GM18505 (cell line): ENCODE results near the gene SMAD2.
A peak's percentile ranks its signal among the peaks of the same experiment; 100 is the strongest.
"Not testable (repeated sequence)": the region's sequence is repeated elsewhere in the genome, so short reads cannot be mapped to it uniquely, and the experiment has no call there.

Experiments used
- ATAC-seq: cut with Tn5 transposase; IDR thresholded peaks from one replicate; pipeline ENCODE4 v1.9.1; 2021; ENCODE audit not compliant: unreplicated experiment
- POLR2A ChIP-seq: IDR thresholded peaks from 4 replicates; pipeline ENCODE4 v1.6.1; 2011; ENCODE audit warnings: borderline replicate concordance; ENCODE audit not compliant: insufficient read depth, insufficient read length; ENCODE audit errors: extremely low read depth

Gene SMAD2

GRCh38 chr18:47930199-47930930 lies at the start of gene SMAD2:
Gene SMAD2, minus strand, starts transcription at chr18:47930659. Its CDS starts 33,903 bp downstream, at chr18:47896756.
- TF ChIP-seq POLR2A, result peak; percentile 8
- peak; percentile 58 for ATAC-seq

GRCh38 chr18:47979611-47980200 lies 49.2 kb upstream of the SMAD2 start:
- no peak for ATAC-seq
- TF ChIP-seq POLR2A, result no peak

DNA sequence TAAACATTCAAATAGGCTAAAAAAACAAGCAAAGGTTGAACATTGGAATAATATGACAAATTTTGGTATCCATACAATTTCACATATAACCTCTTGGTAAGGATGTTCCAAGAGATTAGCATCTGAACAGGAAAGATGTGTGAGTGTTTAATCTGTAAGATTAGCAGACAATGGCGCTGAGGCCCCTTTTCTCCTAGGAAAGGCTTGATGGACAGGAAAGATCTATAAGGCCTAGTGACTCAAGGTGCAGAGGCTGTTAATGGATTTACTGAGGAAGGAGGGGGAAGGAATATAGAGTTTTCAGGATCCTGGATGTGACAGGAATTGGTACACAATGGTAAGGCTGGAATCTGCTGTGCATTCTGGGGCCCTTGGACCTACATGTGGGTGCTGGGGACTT lies 48.1 kb upstream of the SMAD2 start:
- no peak for ATAC-seq

DNA sequence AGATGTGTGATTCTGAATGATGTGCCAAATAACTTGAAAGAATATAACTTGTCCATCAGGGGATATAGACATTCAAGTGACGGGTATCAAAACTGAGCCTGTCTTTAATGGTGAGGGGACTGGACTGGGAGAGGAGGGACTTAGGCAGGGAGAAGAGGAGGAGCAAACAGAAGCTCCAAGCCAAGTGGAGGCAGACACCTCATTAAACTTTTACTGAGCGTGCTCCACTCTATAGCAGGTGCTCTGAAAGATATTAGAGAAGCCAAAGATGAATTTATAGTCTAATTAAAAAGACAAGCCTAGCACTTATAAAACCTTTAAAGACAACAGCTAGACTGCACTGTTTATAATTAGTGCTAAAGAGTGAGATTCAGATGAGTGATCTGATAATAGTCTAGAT lies 47.7 kb upstream of the SMAD2 start:
- no peak for TF ChIP-seq POLR2A
- no peak for ATAC-seq

More for the DNA sequence above, 48.1 kb upstream of the SMAD2 start:
- TF ChIP-seq POLR2A, result no peak

GRCh38 chr18:47975701-47976100 lies 45.2 kb upstream of the SMAD2 start:
- TF ChIP-seq POLR2A, result no peak
- ATAC-seq, result no peak

DNA sequence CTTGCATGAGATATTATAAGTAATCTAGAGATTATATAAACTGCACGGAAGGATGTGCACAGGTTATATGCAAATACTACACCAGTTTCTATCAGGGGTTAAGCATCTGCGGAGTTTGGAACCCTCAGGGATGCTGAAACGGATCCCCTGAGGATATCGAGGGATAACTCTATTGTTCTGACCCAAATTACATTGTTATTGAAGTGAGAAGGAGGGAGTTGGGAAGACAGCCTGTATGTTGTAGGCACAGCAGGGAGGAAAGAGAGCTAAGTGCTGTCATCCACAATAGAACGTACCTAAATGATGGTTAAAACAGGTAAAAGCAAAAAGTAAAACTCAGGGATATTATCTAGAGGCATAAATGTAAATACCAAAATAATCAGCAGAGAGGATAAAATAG lies 44.6 kb upstream of the SMAD2 start:
- no peak for TF ChIP-seq POLR2A
- no peak for ATAC-seq

DNA sequence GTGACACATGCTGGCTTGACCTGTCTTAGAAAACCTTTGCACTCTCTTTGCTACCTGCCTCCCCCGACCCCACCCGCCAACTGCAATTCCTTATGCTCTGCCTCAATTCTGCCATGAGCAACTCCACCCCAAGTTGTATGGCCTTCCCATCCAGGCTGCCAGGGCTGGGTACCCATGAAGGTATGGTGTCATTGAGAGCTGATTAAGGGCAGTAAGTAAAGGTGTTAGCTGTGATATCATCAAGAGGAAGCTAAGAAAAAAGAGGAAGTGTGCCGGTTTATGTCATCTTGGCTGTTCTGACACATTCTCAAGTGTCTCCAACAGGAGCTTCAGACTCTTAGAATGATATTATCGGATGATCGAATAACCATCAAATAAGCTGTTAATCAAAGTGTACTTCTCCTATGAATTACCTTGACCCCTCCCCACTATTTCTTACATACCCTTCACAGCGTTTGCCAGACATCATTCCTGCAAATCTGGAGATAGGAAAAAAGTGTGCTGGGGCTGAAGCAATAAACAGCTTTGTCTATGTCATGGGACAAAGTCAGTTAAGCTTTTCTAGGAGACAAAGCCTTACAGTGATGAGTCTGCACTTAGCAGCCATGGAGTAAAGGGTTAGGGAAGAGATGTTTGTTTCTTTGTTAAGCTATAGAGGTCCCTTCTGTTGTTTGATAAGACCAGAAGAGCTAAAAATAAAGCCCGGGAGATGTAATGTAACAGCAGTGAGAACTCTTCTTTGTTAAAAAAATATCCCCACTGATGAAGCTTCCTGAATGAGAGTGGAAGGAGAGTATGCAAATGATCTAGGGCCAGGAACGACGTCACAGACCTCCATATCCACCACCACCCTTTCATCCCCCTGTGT lies 40.4 kb upstream of the SMAD2 start:
- peak; percentile 68 for ATAC-seq
- no peak for TF ChIP-seq POLR2A

GRCh38 chr18:47969816-47970215 lies 39.4 kb upstream of the SMAD2 start:
- no peak for ATAC-seq
- no peak for TF ChIP-seq POLR2A

DNA sequence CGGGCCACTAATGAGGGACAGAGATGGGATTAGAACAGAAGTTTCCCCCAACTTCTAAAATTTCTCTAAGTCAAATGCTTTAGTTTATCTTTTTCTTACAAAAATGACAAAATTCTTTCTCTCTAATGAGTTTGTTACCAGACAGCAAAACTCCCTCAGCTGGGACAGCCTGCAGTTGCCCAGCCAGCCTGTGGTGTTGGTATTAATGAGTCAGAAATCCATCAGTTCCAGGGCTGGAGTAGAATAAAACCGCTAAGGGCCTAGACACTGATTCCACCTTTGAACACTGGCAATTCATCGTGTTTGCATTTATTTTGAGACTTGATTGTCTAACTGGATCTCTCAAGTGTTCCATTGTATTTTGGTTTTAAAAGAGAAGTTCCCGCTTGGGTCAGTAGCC lies 38.3 kb upstream of the SMAD2 start:
- ATAC-seq, result no peak
- no peak for TF ChIP-seq POLR2A

- no peak for ATAC-seq
- no peak for TF ChIP-seq POLR2A
These were observed 37.7 kb upstream of the SMAD2 start for GRCh38 chr18:47968006-47968676.

- ATAC-seq, result no peak
- no peak for TF ChIP-seq POLR2A
These were observed 33.6 kb upstream of the SMAD2 start for GRCh38 chr18:47964053-47964452.

DNA sequence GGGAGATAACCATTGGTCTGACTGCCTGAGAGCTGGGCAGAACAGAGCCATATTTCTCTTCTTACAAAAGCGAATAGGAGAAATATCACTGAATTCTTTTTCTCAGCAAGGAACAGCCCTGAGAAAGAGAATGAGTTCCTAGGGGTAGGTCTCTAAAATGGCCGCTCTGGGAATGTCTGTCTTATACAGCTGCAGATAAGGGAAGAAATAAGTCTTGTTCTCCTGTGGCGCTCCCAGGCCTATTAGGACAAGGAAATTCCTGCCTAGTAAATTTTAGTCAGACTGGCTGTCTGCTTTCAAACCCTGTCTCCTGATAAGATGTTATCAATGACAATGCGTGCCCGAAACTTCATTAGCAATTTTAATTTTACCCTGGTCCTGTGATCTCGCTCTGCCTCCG lies 30.5 kb upstream of the SMAD2 start:
- not testable (repeated sequence) for ATAC-seq

- no peak for TF ChIP-seq POLR2A
These were observed 23.0 kb upstream of the SMAD2 start for GRCh38 chr18:47953471-47953931.

More at GRCh38 chr18:47953471-47953931, 23.0 kb upstream of the SMAD2 start:
- ATAC-seq, result peak; percentile 88
